ENCODE results near the gene FBXL5. TPM values are rescaled to one million over a fixed set of nuclear protein-coding genes. Genes with fewer than 3 reads are reported as not detected.

The FBXL5 gene
- total RNA-seq, 1 donor from 2014 or later = 34.7 TPM

DNA sequence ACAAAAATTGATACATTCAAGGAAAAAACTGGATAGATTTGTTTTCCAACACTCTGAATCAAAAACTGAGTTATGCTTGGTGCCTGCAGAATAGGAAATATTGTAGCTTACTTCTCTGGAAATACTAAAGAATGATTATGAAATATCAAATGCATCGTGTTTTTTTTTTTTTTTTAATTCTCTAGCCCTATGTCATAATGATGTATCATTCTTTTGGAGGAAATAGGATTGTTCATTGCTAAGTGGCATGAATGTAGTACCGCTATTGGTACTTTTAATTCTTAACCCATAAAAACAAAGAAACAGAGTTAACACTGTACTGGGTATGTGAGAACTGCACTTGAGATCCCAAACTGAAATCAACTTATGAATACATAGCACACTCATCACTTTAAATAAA, 18.9 kb upstream of the FBXL5 start:
- Mint-ChIP-seq H3K4me3 (no peak overlapping the region), H3K36me3 (ENCODE audit: low read depth) (peaks cover 12% of the 10 kb centered on the region), H3K4me1 (ENCODE audit: low read depth) (peaks cover 32% of the 10 kb centered on the region), H3K27ac (no peak overlapping the region), H3K27me3 (ENCODE audit: insufficient read depth) (no peaks in the 10 kb centered on the region), H3K9me3 (no peaks in the 10 kb centered on the region)
- no peak for DNase-seq (ENCODE audit: low spot score)
- intact Hi-C loops (cut with micrococcal nuclease) = no loop called here

DNA sequence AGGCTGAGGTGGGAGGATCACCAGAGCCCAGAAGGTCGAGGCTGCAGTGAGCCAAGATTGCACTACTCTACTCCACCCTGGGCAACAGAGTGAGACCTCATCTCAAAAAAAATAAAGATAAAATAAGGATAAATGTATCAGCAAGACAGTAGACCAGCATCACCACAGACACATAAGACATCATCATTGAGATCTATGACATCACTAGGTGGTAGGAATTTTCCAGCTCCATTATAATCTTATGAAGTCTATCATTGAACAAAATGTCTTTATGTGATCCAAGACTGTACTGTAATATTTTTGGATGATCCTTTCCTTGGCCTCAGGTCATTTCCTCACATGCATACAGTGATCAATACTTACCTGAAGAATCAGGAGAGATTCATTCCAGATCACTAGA, 18.2 kb upstream of the FBXL5 start:
- peaks cover 27% of the 10 kb centered on the region for H3K4me1 Mint-ChIP-seq (ENCODE audit: low read depth)
- H3K27ac Mint-ChIP-seq = no peak overlapping the region
- peaks cover 9% of the 10 kb centered on the region for H3K36me3 Mint-ChIP-seq (ENCODE audit: low read depth)
- DNase-seq (ENCODE audit: low spot score) = no peak
- intact Hi-C loops (cut with micrococcal nuclease) = no loop called here
- no peak overlapping the region for H3K4me3 Mint-ChIP-seq
- H3K9me3 Mint-ChIP-seq = no peaks in the 10 kb centered on the region
- no peaks in the 10 kb centered on the region for H3K27me3 Mint-ChIP-seq (ENCODE audit: insufficient read depth)

DNA sequence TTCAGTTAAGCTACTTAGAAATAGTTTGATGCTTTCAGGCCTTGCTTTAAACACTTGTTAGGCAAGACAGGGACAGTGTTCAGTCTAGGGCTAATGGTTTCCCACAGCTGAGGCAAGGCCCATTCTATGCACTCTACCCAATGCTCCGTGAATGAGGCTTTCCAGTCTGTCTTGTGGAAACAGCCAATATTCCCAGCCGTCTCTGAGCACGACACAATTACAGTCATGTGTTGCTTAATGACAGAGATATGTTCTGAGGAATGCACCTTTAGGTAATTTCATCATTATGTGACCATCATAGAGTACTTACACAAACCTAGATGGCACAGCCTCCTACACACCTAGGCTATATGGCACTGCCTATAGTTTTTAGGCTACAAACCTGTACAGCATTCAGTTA, 16.9 kb upstream of the FBXL5 start:
- Mint-ChIP-seq H3K27me3 (ENCODE audit: insufficient read depth) (no peaks in the 10 kb centered on the region), H3K4me1 (ENCODE audit: low read depth) (peaks cover 20% of the 10 kb centered on the region), H3K9me3 (no peaks in the 10 kb centered on the region), H3K27ac (no peak overlapping the region), H3K36me3 (ENCODE audit: low read depth) (peaks cover 13% of the 10 kb centered on the region), H3K4me3 (no peak overlapping the region)
- no peak for DNase-seq (ENCODE audit: low spot score)
- intact Hi-C loops (cut with micrococcal nuclease) = no loop called here

DNA sequence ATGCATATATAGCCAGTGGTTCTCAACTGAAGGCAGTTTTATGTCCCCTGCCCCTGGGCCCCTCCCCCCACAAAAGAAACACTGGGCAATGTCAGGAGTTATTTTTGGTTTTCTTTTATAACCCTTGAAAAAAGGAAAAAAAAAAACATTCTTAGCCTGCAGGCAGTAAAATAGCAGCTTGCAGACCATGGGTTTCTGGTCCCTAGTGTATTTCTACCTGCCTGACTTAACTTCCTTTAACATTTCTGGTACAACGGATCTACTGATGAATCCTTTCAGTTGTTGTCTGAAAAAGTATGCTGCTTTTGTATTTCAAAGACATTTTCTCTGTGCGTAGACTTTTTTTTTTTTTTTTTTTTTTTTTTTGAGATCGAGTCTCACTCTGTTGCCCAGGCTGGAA, 15.4 kb upstream of the FBXL5 start:
- H3K4me3 Mint-ChIP-seq = no peak overlapping the region
- H3K36me3 Mint-ChIP-seq (ENCODE audit: low read depth) = peaks cover 21% of the 10 kb centered on the region
- H3K9me3 Mint-ChIP-seq = no peaks in the 10 kb centered on the region
- H3K4me1 Mint-ChIP-seq (ENCODE audit: low read depth) = peaks cover 24% of the 10 kb centered on the region
- H3K27ac Mint-ChIP-seq = no peak overlapping the region
- no peak for DNase-seq (ENCODE audit: low spot score)
- H3K27me3 Mint-ChIP-seq (ENCODE audit: insufficient read depth) = no peaks in the 10 kb centered on the region
- intact Hi-C loops (cut with micrococcal nuclease) = no loop called here

DNA sequence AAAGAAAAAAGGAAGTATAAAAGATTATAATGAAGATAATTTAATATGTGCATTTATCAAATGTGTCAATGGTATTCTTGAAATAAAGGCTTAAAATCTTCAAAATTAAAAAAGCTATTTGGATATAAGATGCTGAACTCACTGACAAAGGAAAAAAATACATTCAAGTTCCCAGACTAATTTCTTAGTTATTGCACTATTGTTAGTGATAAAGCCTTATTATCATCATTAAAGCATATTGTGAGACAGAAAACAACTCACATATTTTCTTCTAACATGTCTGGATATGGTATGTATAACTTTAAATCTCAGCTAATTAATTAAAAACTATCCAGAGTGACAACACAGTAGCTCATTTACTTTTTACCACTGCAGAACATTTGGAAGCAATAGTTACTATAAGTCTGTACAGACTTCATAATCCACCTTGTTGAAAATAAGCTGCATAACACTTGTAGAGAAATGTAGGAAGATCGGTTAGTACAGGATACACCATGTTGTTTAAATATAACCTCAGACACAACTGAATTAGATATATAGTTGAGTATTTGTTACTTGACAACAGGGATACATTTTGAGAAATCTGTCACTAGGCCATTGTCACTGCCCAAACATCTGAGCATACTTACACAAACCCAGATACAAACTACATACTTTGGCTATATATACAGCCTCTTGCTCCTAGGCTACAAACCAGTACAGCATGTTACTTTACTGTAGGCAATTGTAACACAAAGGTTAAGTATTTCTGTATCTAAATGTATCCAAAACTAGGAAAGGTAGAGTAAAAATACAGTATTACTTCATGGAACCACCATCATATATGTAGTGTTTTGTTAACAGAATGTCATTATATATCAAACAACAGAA, 13.6 kb upstream of the FBXL5 start:
- Mint-ChIP-seq H3K9me3 (no peaks in the 10 kb centered on the region), H3K36me3 (ENCODE audit: low read depth) (peaks cover 21% of the 10 kb centered on the region), H3K27ac (no peak overlapping the region), H3K4me3 (no peak overlapping the region), H3K27me3 (ENCODE audit: insufficient read depth) (no peaks in the 10 kb centered on the region), H3K4me1 (ENCODE audit: low read depth) (peaks cover 31% of the 10 kb centered on the region)
- no peak for DNase-seq (ENCODE audit: low spot score)
- intact Hi-C loops (cut with micrococcal nuclease) = no loop called here

DNA sequence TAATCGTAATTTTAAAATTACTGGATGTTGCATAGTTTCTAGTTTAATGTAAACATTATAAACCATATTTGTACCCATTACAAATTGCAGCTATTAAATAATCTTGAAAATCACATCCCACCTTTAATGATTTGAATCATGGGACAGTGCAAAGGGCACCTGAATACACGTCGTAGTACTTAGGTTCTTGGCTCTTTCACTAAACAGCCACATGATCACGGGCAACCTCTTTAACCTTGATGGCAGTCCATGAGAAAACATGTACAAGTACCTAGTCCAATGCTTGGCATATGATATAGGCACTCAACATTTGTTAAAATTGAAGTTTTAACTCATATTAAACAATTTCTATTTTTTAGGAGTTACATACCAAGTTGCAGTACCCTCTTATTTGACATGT, 11.8 kb upstream of the FBXL5 start:
- Mint-ChIP-seq H3K36me3 (ENCODE audit: low read depth) (peaks cover 21% of the 10 kb centered on the region), H3K27ac (no peak overlapping the region), H3K4me1 (ENCODE audit: low read depth) (peaks cover 31% of the 10 kb centered on the region), H3K4me3 (no peak overlapping the region), H3K9me3 (no peaks in the 10 kb centered on the region), H3K27me3 (ENCODE audit: insufficient read depth) (no peaks in the 10 kb centered on the region)
- intact Hi-C loops (cut with micrococcal nuclease) = no loop called here
- DNase-seq (ENCODE audit: low spot score) = no peak

DNA sequence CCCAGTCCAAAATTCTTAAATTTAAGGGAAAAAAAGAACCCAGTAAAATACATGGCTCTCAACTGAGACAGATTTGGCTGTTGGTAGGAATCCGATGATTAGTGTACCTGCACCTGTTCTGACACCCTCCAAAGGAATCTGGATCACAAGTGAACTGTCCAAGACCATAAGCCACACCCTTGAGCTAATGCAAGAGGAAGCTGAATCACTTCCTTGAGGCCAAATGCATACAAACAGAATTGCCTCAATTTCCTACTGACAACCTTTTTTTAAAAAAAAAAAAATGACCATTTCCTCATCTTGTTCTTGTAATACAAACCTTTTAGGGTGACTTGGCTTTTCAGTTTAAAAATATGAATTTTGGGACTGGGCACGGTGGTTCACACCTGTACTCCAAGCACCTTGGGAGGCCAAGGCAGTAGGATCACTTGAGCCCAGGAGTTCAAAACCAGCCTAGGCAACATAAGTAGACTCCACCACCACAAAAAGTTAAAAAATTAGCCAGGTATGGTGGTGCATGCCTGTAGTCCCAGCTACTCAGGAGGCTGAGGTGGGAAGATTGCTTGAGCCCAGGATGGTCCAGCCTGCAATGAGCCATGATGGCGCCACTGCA, 10.7 kb upstream of the FBXL5 start:
- no peak for DNase-seq (ENCODE audit: low spot score)
- Mint-ChIP-seq H3K4me3 (no peak overlapping the region), H3K27me3 (ENCODE audit: insufficient read depth) (no peaks in the 10 kb centered on the region), H3K36me3 (ENCODE audit: low read depth) (peaks cover 16% of the 10 kb centered on the region), H3K27ac (no peak overlapping the region), H3K4me1 (ENCODE audit: low read depth) (peaks cover 29% of the 10 kb centered on the region), H3K9me3 (no peaks in the 10 kb centered on the region)
- intact Hi-C loops (cut with micrococcal nuclease) = no loop called here

DNA sequence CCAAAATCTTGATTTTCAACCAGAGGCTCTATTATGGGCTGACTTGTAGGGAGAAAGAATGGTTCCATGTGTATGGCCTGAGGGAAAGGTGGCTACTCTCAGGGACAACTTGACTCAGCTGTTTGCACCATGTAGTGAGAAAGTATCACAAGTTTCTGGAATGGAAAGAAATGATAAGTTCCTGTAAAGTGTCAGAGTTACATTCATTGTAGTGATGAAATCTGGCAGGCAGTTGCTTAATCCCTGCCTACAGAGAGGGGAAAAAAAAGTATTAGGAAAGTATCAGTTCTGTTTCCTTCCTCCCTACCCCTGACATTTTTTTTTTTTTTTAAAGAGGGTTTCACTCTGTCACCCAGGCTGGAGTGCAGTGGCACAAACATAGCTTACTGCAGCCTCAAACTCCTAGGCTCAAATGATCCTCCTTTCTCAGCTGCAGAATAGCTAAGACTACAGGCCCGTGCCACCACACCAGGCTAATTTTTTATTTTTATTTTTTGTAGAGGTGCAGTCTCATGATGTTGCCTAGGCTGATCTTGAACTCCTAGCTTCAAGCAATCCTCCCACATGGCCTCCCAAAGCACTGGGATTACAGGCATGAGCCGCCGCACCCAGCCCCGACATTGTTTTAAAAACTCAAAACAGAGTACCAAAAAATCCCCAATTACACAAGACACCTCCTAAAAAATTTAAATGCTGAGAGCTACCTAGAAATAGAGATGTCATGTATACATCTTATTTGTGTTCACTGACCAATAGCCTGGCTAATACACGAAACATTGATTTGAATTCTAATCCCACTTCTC, 4.8 kb upstream of the FBXL5 start:
- H3K27ac Mint-ChIP-seq = peak overlapping the region; percentile 51
- no peak for DNase-seq (ENCODE audit: low spot score)
- intact Hi-C loops (cut with micrococcal nuclease) = loop anchor here (1.0 to 10.0 kb wide), 9 partner anchors 21 to 1955 kb away; partner anchors contain the start of genes FAM200B and MED28

DNA sequence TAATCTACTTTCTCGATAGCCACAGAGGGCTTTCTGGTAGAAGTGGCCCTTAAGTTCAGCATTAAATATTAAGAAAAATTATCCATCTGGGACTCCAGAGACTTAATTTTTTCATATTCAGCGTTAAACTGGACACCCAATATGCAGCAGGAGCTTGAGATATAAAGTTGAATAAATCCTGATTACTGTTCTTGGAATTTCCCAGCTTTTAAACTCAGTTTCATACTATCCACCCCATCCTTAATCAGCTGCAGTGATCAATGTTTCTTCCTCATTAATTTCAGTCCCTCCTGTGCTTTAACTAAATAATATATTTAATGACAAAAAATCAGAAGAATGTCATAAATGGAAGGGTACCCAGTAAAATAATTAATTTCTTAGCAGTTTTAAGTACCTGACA, 3.6 kb upstream of the FBXL5 start:
- Mint-ChIP-seq H3K27me3 (ENCODE audit: insufficient read depth) (no peaks in the 10 kb centered on the region), H3K27ac (no peak overlapping the region), H3K4me3 (no peak overlapping the region), H3K4me1 (ENCODE audit: low read depth) (peaks cover 35% of the 10 kb centered on the region), H3K36me3 (ENCODE audit: low read depth) (peaks cover 1% of the 10 kb centered on the region), H3K9me3 (no peaks in the 10 kb centered on the region)
- intact Hi-C loops (cut with micrococcal nuclease) = loop anchor here (1.0 to 10.0 kb wide), 8 partner anchors 98 to 1956 kb away; partner anchors contain the start of gene MED28
- DNase-seq (ENCODE audit: low spot score) = no peak

More for the DNA sequence above, 4.8 kb upstream of the FBXL5 start:
- no peaks in the 10 kb centered on the region for H3K27me3 Mint-ChIP-seq (ENCODE audit: insufficient read depth)
- H3K36me3 Mint-ChIP-seq (ENCODE audit: low read depth) = peaks cover 1% of the 10 kb centered on the region
- no peak overlapping the region for H3K4me3 Mint-ChIP-seq
- no peaks in the 10 kb centered on the region for H3K9me3 Mint-ChIP-seq
- peaks cover 26% of the 10 kb centered on the region for H3K4me1 Mint-ChIP-seq (ENCODE audit: low read depth)

DNA sequence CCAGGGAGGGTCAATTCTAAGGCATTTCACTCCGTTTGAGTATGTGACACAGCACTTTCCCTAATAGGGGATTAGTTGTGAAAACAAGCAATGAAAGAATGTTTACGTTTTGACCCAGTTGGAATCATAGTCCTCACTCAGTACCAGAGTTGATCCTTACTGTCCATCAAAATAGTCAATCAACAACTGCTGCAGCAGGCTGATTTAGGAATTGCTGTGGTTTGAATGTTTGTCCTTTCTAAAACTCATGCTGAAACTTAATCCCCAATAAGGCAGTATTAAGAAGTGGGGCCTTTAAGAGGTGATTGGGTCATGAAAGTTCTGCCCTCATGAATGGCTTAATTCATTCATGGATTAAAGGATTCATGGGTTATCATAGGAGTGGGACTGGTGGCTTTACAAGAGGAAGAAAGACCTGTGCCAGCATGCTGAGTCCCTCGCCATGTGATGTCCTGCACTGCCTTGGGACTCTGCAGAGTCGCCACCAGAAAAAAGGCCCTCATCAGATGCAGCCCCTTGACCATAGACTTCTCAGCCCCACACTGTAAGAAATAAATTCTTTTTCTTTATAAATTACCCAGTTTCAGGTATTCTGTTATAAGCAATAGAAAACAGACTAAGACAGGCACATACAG, 3.1 kb upstream of the FBXL5 start:
- H3K4me3 Mint-ChIP-seq = no peak overlapping the region
- peaks cover 40% of the 10 kb centered on the region for H3K4me1 Mint-ChIP-seq (ENCODE audit: low read depth)
- intact Hi-C loops (cut with micrococcal nuclease) = loop anchor here (5.0 to 10.0 kb wide), 6 partner anchors 283 to 1957 kb away; partner anchors contain the start of gene MED28
- H3K27ac Mint-ChIP-seq = no peak overlapping the region
- H3K27me3 Mint-ChIP-seq (ENCODE audit: insufficient read depth) = no peaks in the 10 kb centered on the region
- H3K9me3 Mint-ChIP-seq = no peaks in the 10 kb centered on the region
- DNase-seq (ENCODE audit: low spot score) = no peak
- H3K36me3 Mint-ChIP-seq (ENCODE audit: low read depth) = peaks cover 1% of the 10 kb centered on the region

DNA sequence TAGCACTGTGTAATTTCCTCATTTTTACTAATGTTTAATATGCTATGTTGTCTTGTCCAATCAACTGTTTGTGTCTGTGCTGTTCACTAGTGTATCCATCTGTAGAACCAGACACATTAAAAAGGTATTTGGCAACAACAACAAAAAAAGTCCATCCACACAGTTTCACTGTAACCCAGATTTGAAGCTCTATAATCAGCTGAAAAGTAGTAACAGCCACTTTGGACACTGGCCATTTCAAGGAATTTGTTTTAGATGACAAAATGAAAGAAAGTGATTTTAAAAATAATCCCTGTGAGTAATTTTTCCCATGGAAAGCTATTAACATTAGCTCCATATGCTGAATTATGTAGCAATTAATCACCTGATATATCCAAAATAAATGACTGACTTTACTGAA, 2.2 kb upstream of the FBXL5 start:
- Mint-ChIP-seq H3K36me3 (ENCODE audit: low read depth) (peaks cover 1% of the 10 kb centered on the region), H3K4me3 (no peak overlapping the region), H3K27me3 (ENCODE audit: insufficient read depth) (no peaks in the 10 kb centered on the region), H3K4me1 (ENCODE audit: low read depth) (peaks cover 49% of the 10 kb centered on the region), H3K9me3 (no peaks in the 10 kb centered on the region), H3K27ac (no peak overlapping the region)
- no peak for DNase-seq (ENCODE audit: low spot score)
- intact Hi-C loops (cut with micrococcal nuclease) = loop anchor here (5.0 to 10.0 kb wide), 6 partner anchors 283 to 1957 kb away; partner anchors contain the start of gene MED28

DNA sequence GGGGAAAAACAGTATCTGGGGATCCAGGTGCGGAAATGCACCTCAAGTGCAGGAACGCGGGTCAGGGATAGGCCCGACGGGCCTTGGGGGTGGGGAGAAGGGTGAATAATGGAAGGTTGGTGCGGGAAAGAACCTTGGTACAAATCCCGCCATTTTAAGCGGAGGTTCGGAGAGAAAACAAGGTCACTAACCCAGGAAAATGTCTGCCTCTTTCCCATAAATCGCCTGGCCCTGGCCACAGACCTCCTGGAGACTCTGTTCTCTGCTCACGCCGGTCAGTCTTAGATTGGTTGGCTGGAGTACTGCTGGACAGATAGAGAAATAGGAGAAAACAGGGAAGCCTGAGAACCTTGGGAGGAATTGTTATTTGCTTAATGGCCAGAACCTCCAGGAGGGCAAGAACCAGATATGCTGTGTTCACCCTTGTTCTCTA, 897 bp upstream of the FBXL5 start:
- H3K27ac Mint-ChIP-seq = peak overlapping the region; percentile 81
- H3K27me3 Mint-ChIP-seq (ENCODE audit: insufficient read depth) = no peaks in the 10 kb centered on the region
- no peak for DNase-seq (ENCODE audit: low spot score)
- intact Hi-C loops (cut with micrococcal nuclease) = loop anchor here (5.0 to 10.0 kb wide), 6 partner anchors 281 to 1959 kb away; partner anchors contain the start of gene MED28
- H3K9me3 Mint-ChIP-seq = no peaks in the 10 kb centered on the region
- H3K4me1 Mint-ChIP-seq (ENCODE audit: low read depth) = peaks cover 58% of the 10 kb centered on the region
- peaks cover 1% of the 10 kb centered on the region for H3K36me3 Mint-ChIP-seq (ENCODE audit: low read depth)
- peak overlapping the region; percentile 91 for H3K4me3 Mint-ChIP-seq

Data from activated T-helper 1 cell treated with anti-CD3 and anti-CD28 coated beads, Interleukin-12 subunit alpha, Interleukin-12 subunit beta, Interleukin-2, Interleukin-4 antibody, amounts not matched to agents 30 ng/mL and 10 ng/mL and 1 ng/mL, durations not matched to agents 14 hours and 24 hours and 36 hours (primary cell).